GM20000 (cell line): ENCODE results near the gene FBN2.
A peak's percentile ranks its signal among the peaks of the same experiment; 100 is the strongest.

ENCODE experiments used
- DNase-seq: peaks from one replicate; pipeline ENCODE4 v3.0.0; 2012; ENCODE audit warnings: low spot score
- TF ChIP-seq, protein P1 (sequence below): IDR thresholded peaks from 2 replicates; pipeline ENCODE4 v1.5.1; 2012; ENCODE audit warnings: mild to moderate bottlenecking, control low read depth; ENCODE audit errors: extremely low read depth, missing control alignments

Gene FBN2

DNA sequence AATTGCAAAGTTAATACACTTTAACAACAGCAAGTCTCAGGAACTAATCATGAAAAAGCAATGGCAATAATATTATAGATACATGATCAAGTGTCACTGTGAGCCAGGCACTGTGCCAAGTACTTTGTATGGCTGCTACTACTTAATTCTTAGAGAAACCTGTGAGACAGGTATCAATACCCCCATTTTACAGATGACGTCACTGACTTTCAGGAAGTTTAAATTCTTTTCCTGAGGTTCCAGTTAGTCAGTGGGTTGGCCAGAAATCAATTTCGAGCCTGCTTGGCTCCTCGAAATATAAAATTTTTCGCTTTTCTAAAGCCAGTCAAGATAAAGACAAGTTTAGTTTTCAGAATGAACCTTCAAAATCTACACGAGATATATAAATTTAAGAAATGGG is 324.2 kb downstream of the FBN2 start:
- TF ChIP-seq, protein P1, sequence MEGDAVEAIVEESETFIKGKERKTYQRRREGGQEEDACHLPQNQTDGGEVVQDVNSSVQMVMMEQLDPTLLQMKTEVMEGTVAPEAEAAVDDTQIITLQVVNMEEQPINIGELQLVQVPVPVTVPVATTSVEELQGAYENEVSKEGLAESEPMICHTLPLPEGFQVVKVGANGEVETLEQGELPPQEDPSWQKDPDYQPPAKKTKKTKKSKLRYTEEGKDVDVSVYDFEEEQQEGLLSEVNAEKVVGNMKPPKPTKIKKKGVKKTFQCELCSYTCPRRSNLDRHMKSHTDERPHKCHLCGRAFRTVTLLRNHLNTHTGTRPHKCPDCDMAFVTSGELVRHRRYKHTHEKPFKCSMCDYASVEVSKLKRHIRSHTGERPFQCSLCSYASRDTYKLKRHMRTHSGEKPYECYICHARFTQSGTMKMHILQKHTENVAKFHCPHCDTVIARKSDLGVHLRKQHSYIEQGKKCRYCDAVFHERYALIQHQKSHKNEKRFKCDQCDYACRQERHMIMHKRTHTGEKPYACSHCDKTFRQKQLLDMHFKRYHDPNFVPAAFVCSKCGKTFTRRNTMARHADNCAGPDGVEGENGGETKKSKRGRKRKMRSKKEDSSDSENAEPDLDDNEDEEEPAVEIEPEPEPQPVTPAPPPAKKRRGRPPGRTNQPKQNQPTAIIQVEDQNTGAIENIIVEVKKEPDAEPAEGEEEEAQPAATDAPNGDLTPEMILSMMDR: no peak
- no peak for DNase-seq

DNA sequence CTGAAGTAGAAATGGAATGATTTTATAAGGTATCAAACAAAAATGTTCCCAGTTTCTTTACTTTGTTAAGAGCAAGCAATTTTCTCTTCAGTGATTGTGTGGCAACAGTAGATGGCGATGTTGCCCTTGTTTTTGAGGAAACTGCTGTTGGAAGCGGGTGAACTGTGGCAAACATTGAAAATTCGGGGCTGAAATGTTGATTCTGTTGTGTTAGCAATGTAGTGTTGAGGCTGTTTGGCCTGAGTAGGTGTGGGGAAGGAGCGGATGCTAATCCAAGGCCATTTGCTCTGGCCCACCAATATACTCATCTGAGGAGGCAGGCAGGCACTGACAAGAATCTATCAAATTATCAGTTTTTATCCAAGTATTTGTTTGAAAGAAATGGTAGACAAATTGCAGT is 324.7 kb downstream of the FBN2 start:
- peak; percentile 37 for DNase-seq
- TF ChIP-seq, protein P1: peak; percentile 53

DNA sequence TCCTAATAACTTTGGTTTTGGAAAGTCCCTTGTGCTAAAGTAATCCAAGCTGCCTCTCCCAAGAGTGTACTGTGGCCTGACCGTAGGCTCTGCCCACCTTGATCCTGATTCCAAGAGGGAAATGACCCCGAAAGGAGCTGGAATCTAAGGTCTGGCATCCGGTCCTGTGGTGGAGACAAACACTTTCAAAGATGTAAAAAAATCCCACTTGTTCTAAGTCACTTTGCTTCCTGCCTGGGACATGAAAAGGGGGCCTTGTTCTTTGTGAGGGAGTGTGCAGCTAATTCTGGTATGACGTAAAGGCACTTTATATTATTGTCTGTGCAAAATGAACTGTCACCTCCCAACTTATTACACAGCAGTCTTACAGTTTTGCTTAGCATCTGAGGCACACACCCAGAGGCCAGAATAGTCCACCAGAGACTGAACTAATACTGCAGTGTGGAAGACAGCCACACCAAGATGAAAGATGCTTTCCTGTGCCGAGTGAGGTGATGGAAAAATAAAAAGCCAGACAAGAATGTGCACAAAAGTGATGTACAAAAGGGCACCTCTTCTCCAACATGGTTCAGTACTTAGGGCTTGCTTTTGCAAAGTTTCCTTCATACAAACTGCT is 325.7 kb downstream of the FBN2 start:
- DNase-seq: no peak
- TF ChIP-seq, protein P1: no peak

DNA sequence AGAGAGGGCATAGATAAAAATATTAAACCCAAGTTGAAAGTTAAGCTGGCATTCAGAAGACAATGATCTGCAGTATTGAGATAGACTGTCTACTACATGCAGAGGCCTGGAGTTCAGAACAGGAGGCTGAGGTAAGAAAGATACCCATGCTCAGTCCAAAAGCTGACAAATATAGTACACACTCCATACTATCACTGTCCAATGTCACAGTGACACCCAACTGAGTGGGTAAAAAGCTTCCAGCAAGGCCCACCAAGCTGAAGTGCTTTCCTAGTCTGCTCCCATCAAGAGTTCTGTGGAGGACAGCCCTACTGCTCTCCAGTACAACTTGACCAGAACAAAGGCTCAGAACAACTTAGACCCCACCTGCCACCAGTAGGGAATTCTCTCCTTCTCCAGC is 329.6 kb downstream of the FBN2 start:
- TF ChIP-seq, protein P1: no peak
- DNase-seq: no peak
